Measurements from ENCODE around the gene COL21A1.
"Not testable (repeated sequence)": the region's sequence is repeated elsewhere in the genome, so short reads cannot be mapped to it uniquely, and the experiment has no call there.

Gene COL21A1

GRCh38 chr6:56047931-56048540 lies 199.3 kb downstream of the COL21A1 start:
- no peak for DNase-seq (ENCODE audit: low spot score)

GRCh38 chr6:56046576-56046975 lies 200.8 kb downstream of the COL21A1 start:
- no peak for DNase-seq (ENCODE audit: low spot score)

GRCh38 chr6:56043761-56044160 lies 203.6 kb downstream of the COL21A1 start:
- no peak for DNase-seq (ENCODE audit: low spot score)

- no peak for DNase-seq (ENCODE audit: low spot score)
Observed at GRCh38 chr6:56043076-56043475, 204.3 kb downstream of the COL21A1 start.

GRCh38 chr6:56041591-56041990 lies 205.8 kb downstream of the COL21A1 start:
- no peak for DNase-seq (ENCODE audit: low spot score)

- DNase-seq (ENCODE audit: low spot score) = no peak
Observed at GRCh38 chr6:56040889-56041301, 206.5 kb downstream of the COL21A1 start.

GRCh38 chr6:56040223-56040622 lies 207.2 kb downstream of the COL21A1 start:
- no peak for DNase-seq (ENCODE audit: low spot score)

- no peak for DNase-seq (ENCODE audit: low spot score)
Observed at GRCh38 chr6:56038764-56039163, 208.6 kb downstream of the COL21A1 start.

- no peak for DNase-seq (ENCODE audit: low spot score)
Observed at GRCh38 chr6:56037601-56038000, 209.8 kb downstream of the COL21A1 start.

- DNase-seq (ENCODE audit: low spot score) = no peak
Observed at GRCh38 chr6:56036916-56037600, 210.3 kb downstream of the COL21A1 start.

GRCh38 chr6:56033401-56033800 lies 214.0 kb downstream of the COL21A1 start:
- no peak for DNase-seq (ENCODE audit: low spot score)

GRCh38 chr6:56032715-56033260 lies 214.6 kb downstream of the COL21A1 start:
- no peak for DNase-seq (ENCODE audit: low spot score)

- no peak for DNase-seq (ENCODE audit: low spot score)
Observed at GRCh38 chr6:56027865-56028264, 219.5 kb downstream of the COL21A1 start.

GRCh38 chr6:56026455-56027180 lies 220.8 kb downstream of the COL21A1 start:
- DNase-seq (ENCODE audit: low spot score) = no peak

GRCh38 chr6:56025795-56026194 lies 221.6 kb downstream of the COL21A1 start:
- no peak for DNase-seq (ENCODE audit: low spot score)

GRCh38 chr6:56024931-56025330 lies 222.4 kb downstream of the COL21A1 start:
- DNase-seq (ENCODE audit: low spot score) = no peak

- no peak for DNase-seq (ENCODE audit: low spot score)
Observed at GRCh38 chr6:56023829-56024228, 223.6 kb downstream of the COL21A1 start.

GRCh38 chr6:56022678-56023077 lies 224.7 kb downstream of the COL21A1 start:
- no peak for DNase-seq (ENCODE audit: low spot score)

- no peak for DNase-seq (ENCODE audit: low spot score)
Observed at GRCh38 chr6:56021943-56022342, 225.4 kb downstream of the COL21A1 start.

GRCh38 chr6:56019973-56020372 lies 227.4 kb downstream of the COL21A1 start:
- DNase-seq (ENCODE audit: low spot score) = no peak

- no peak for DNase-seq (ENCODE audit: low spot score)
Observed at GRCh38 chr6:56017198-56017597, 230.2 kb downstream of the COL21A1 start.

- DNase-seq (ENCODE audit: low spot score) = not testable (repeated sequence)
Observed at GRCh38 chr6:56014039-56014438, 233.3 kb downstream of the COL21A1 start.

- DNase-seq (ENCODE audit: low spot score) = no peak
Observed at GRCh38 chr6:56009636-56010035, 237.7 kb downstream of the COL21A1 start.
